ENCODE data around the gene PARL. TPM values are rescaled to one million over a fixed set of nuclear protein-coding genes. Genes with fewer than 3 reads are reported as not detected.
"Not testable (repeated sequence)": the region's sequence is repeated elsewhere in the genome, so short reads cannot be mapped to it uniquely, and the experiment has no call there.

PARL gene
- total RNA-seq, 1 experiment from 2014 or later: 38.7 TPM

- in situ Hi-C loops (cut with HindIII; ENCODE audit: low pct_unique_long_range_greater_than_20kb, low sequenced_read_pairs): no loop called here
- no peak for DNase-seq (ENCODE audit: low read depth)
Measured at GRCh38 chr3:183808355-183808754, 76.3 kb downstream of the PARL start.

- DNase-seq (ENCODE audit: low read depth): no peak
- in situ Hi-C loops (cut with HindIII; ENCODE audit: low pct_unique_long_range_greater_than_20kb, low sequenced_read_pairs): no loop called here
Measured at GRCh38 chr3:183807881-183808280, 76.8 kb downstream of the PARL start.

- in situ Hi-C loops (cut with HindIII; ENCODE audit: low pct_unique_long_range_greater_than_20kb, low sequenced_read_pairs): no loop called here
- DNase-seq (ENCODE audit: low read depth): no peak
Measured at GRCh38 chr3:183807209-183807728, 77.4 kb downstream of the PARL start.

- in situ Hi-C loops (cut with HindIII; ENCODE audit: low pct_unique_long_range_greater_than_20kb, low sequenced_read_pairs): no loop called here
- no peak for DNase-seq (ENCODE audit: low read depth)
Measured at GRCh38 chr3:183802989-183803388, 81.7 kb downstream of the PARL start.

- in situ Hi-C loops (cut with HindIII; ENCODE audit: low pct_unique_long_range_greater_than_20kb, low sequenced_read_pairs): no loop called here
- no peak for DNase-seq (ENCODE audit: low read depth)
Measured at GRCh38 chr3:183801601-183802000, 83.1 kb downstream of the PARL start.

- DNase-seq (ENCODE audit: low read depth): no peak
- in situ Hi-C loops (cut with HindIII; ENCODE audit: low pct_unique_long_range_greater_than_20kb, low sequenced_read_pairs): no loop called here
Measured at GRCh38 chr3:183800243-183800863, 84.3 kb downstream of the PARL start.

- in situ Hi-C loops (cut with HindIII; ENCODE audit: low pct_unique_long_range_greater_than_20kb, low sequenced_read_pairs): no loop called here
- no peak for DNase-seq (ENCODE audit: low read depth)
Measured at GRCh38 chr3:183799461-183799860, 85.2 kb downstream of the PARL start.

- in situ Hi-C loops (cut with HindIII; ENCODE audit: low pct_unique_long_range_greater_than_20kb, low sequenced_read_pairs): no loop called here
- DNase-seq (ENCODE audit: low read depth): no peak
Measured at GRCh38 chr3:183797996-183798395, 86.7 kb downstream of the PARL start.

- in situ Hi-C loops (cut with HindIII; ENCODE audit: low pct_unique_long_range_greater_than_20kb, low sequenced_read_pairs): no loop called here
- no peak for DNase-seq (ENCODE audit: low read depth)
Measured at GRCh38 chr3:183796372-183796771, 88.3 kb downstream of the PARL start.

- in situ Hi-C loops (cut with HindIII; ENCODE audit: low pct_unique_long_range_greater_than_20kb, low sequenced_read_pairs): no loop called here
- no peak for DNase-seq (ENCODE audit: low read depth)
Measured at GRCh38 chr3:183794452-183794851, 90.2 kb downstream of the PARL start.

- in situ Hi-C loops (cut with HindIII; ENCODE audit: low pct_unique_long_range_greater_than_20kb, low sequenced_read_pairs): no loop called here
- DNase-seq (ENCODE audit: low read depth): no peak
Measured at GRCh38 chr3:183792976-183793375, 91.7 kb downstream of the PARL start.

- in situ Hi-C loops (cut with HindIII; ENCODE audit: low pct_unique_long_range_greater_than_20kb, low sequenced_read_pairs): no loop called here
- no peak for DNase-seq (ENCODE audit: low read depth)
Measured at GRCh38 chr3:183790700-183791099, 94.0 kb downstream of the PARL start.

- no peak for DNase-seq (ENCODE audit: low read depth)
- in situ Hi-C loops (cut with HindIII; ENCODE audit: low pct_unique_long_range_greater_than_20kb, low sequenced_read_pairs): no loop called here
Measured at GRCh38 chr3:183789826-183790225, 94.9 kb downstream of the PARL start.

GRCh38 chr3:183784503-183784902 is 100.2 kb downstream of the PARL start:
- DNase-seq (ENCODE audit: low read depth); in situ Hi-C loops (cut with HindIII; ENCODE audit: low pct_unique_long_range_greater_than_20kb, low sequenced_read_pairs): not testable (repeated sequence)

GRCh38 chr3:183782576-183783276 is 102.0 kb downstream of the PARL start:
- in situ Hi-C loops (cut with HindIII; ENCODE audit: low pct_unique_long_range_greater_than_20kb, low sequenced_read_pairs): no loop called here
- no peak for DNase-seq (ENCODE audit: low read depth)

GRCh38 chr3:183781246-183781645 is 103.4 kb downstream of the PARL start:
- no peak for DNase-seq (ENCODE audit: low read depth)
- in situ Hi-C loops (cut with HindIII; ENCODE audit: low pct_unique_long_range_greater_than_20kb, low sequenced_read_pairs): no loop called here

- in situ Hi-C loops (cut with HindIII; ENCODE audit: low pct_unique_long_range_greater_than_20kb, low sequenced_read_pairs): no loop called here
Measured at GRCh38 chr3:183779896-183780465, 104.7 kb downstream of the PARL start.

More at GRCh38 chr3:183779896-183780465, 104.7 kb downstream of the PARL start:
- DNase-seq (ENCODE audit: low read depth): no peak

Data from Caki2 (cell line).